MCF 10A (cell line): ENCODE results near the gene DHCR24. TPM values are rescaled to one million over a fixed set of nuclear protein-coding genes. Genes with fewer than 3 reads are reported as not detected.
"Not testable (repeated sequence)": the region's sequence is repeated elsewhere in the genome, so short reads cannot be mapped to it uniquely, and the experiment has no call there.

Experiments used
- BruUV-seq: library from RNA; stranded (reverse); fragments of 400-500 nt; replicated peaks from 2 replicates; lab custom pipeline; 2021; lab: Mats Ljungman, UMichigan
- CTCF ChIA-PET: fragments of 300-600 bp; sonication (Branson Sonifier 250); formaldehyde crosslinking; extraction: SDS; loops from one replicate; lab custom pipeline; 2021; ENCODE audit warnings: antibody characterized with exemption, inconsistent platforms; lab: Yijun Ruan, JAX
- POLR2A ChIA-PET: fragments of 300-600, 350-650 bp; sonication (Branson Sonifier 250); formaldehyde crosslinking; extraction: SDS; loops from one replicate; lab custom pipeline; 2020; ENCODE audit warnings: antibody characterized with exemption, inconsistent platforms; lab: Yijun Ruan, JAX
- DNase-seq: peaks from one replicate; pipeline ENCODE4 v3.0.0-alpha.2; 2018; ENCODE audit not compliant: unreplicated experiment
- H3K27ac Mint-ChIP-seq: one replicate; pipeline ENCODE4 v1.8.0; 2022; ENCODE audit warnings: mild to moderate bottlenecking, low read depth, mixed read lengths; ENCODE audit not compliant: unreplicated experiment
- H3K27me3 Mint-ChIP-seq: one replicate; pipeline ENCODE4 v1.8.0; 2022; ENCODE audit warnings: mixed read lengths; ENCODE audit not compliant: insufficient read depth, unreplicated experiment
- H3K36me3 Mint-ChIP-seq: one replicate; pipeline ENCODE4 v1.8.0; 2022; ENCODE audit warnings: mild to moderate bottlenecking, moderate library complexity, mixed read lengths; ENCODE audit not compliant: insufficient read depth, unreplicated experiment
- H3K4me1 Mint-ChIP-seq: one replicate; pipeline ENCODE4 v1.8.0; 2022; ENCODE audit warnings: mixed read lengths; ENCODE audit not compliant: insufficient read depth, unreplicated experiment
- H3K4me3 Mint-ChIP-seq: one replicate; pipeline ENCODE4 v1.8.0; 2022; ENCODE audit warnings: mild to moderate bottlenecking, moderate library complexity, mixed read lengths; ENCODE audit not compliant: unreplicated experiment
- H3K9me3 Mint-ChIP-seq: one replicate; pipeline ENCODE4 v1.8.0; 2022; ENCODE audit warnings: mixed read lengths; ENCODE audit not compliant: unreplicated experiment
- CTCF ChIP-seq: fragments of 200-600 bp; IDR thresholded peaks from one replicate; pipeline ENCODE4 v1.8.0; 2022; ENCODE audit warnings: antibody characterized with exemption, mild to moderate bottlenecking; ENCODE audit not compliant: unreplicated experiment
- intact Hi-C: fragments of 100-400 bp; cut with micrococcal nuclease; formaldehyde crosslinking; loops from 2 replicates; pipeline ENCODE4 v1.14.1; 2022
- total RNA-seq: library from RNA; stranded (reverse); gene quantifications from 2 replicates; pipeline ENCODE4 v1.2.3, GENCODE V29; 2022

The DHCR24 gene
- total RNA-seq, 1 experiment from 2014 or later: 135 TPM

GRCh38 chr1:54919367-54920359 is 32.7 kb upstream of the DHCR24 start:
- H3K4me3 Mint-ChIP-seq: no peak overlapping the region
- no peaks in the 10 kb centered on the region for H3K36me3 Mint-ChIP-seq
- no peak overlapping the region for H3K27ac Mint-ChIP-seq
- peaks cover 22% of the 10 kb centered on the region for H3K27me3 Mint-ChIP-seq
- intact Hi-C loops: no loop called here
- BruUV-seq: no TSS peak
- H3K4me1 Mint-ChIP-seq: peaks cover 7% of the 10 kb centered on the region
- POLR2A ChIA-PET: interaction anchor here (0.6 to 1.4 kb wide), 4 partner anchors 15 to 1054 kb away, joined by 3 to 4 read pairs (median 3); partner anchors contain the start of gene DHCR24
- TF ChIP-seq CTCF: no peak
- CTCF ChIA-PET: interaction anchor here (0.6 to 2.2 kb wide), 4 partner anchors 26 to 102 kb away, joined by 3 to 6 read pairs (median 3); no protein-coding TSS in a partner anchor
- H3K9me3 Mint-ChIP-seq: no peaks in the 10 kb centered on the region
- no peak for DNase-seq

DNA sequence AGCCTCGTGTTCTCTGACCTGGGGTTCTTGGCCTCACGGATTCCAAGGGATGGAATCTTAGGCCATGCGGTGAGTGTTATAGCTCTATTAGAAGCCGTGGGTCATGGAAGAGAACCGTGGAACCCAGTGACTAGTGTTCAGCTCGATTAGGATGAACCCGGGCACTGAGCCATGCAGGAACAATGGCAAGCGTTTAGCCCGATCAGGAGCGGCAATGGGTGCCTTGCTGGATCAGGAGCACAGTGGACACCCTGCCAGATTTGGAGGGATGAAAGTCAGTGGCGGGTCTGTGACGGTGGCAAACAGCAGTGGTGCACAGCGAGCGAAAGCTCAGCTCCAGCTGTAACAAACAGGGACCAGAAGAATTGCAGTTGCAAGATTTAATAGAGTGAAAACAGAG is 24.1 kb upstream of the DHCR24 start:
- intact Hi-C loops, H3K4me1 Mint-ChIP-seq, H3K9me3 Mint-ChIP-seq, DNase-seq, H3K27ac Mint-ChIP-seq, H3K4me3 Mint-ChIP-seq, BruUV-seq, H3K36me3 Mint-ChIP-seq, H3K27me3 Mint-ChIP-seq: not testable (repeated sequence)
- CTCF ChIA-PET: interaction anchor here (0.7 kb wide), 1 partner anchor 34 kb away, joined by 3 read pairs; no protein-coding TSS in a partner anchor
- POLR2A ChIA-PET: interaction anchor here (1.6 to 1.8 kb wide), 2 partner anchors 12 to 25 kb away, joined by 3 to 6 read pairs; no protein-coding TSS in a partner anchor

GRCh38 chr1:54906586-54906985 is 19.6 kb upstream of the DHCR24 start:
- CTCF ChIA-PET: interaction anchor here (0.5 kb wide), 1 partner anchor 408 kb away, joined by 3 read pairs; no protein-coding TSS in a partner anchor
- H3K27me3 Mint-ChIP-seq: no peaks in the 10 kb centered on the region

More at GRCh38 chr1:54906586-54906985, 19.6 kb upstream of the DHCR24 start:
- H3K4me3 Mint-ChIP-seq: no peak overlapping the region
- BruUV-seq: no TSS peak
- intact Hi-C loops: no loop called here
- H3K36me3 Mint-ChIP-seq: no peaks in the 10 kb centered on the region
- no peak for TF ChIP-seq CTCF
- POLR2A ChIA-PET: interaction anchor here (1.0 to 4.0 kb wide), 2 partner anchors 16 to 20 kb away, joined by 3 to 41 read pairs; partner anchors contain the start of gene DHCR24
- no peaks in the 10 kb centered on the region for H3K9me3 Mint-ChIP-seq
- H3K27ac Mint-ChIP-seq: no peak overlapping the region
- DNase-seq: no peak
- H3K4me1 Mint-ChIP-seq: peaks cover 7% of the 10 kb centered on the region
